ENCODE measurements around the gene GSTCD. TPM values are rescaled to one million over a fixed set of nuclear protein-coding genes. Genes with fewer than 3 reads are reported as not detected.

Gene GSTCD
- total RNA-seq, 2 experiments from 2014 or later, result 20.2 to 22.3 TPM

- no TSS peak for BruUV-seq (replicated peaks)
- Histone ChIP-seq H3K4me1 (ENCODE audit: insufficient read depth, low read length, poor library complexity, severe bottlenecking) (no peaks in the 10 kb centered on the region), H4K20me1 (ENCODE audit: insufficient read depth, low read length) (no peaks in the 10 kb centered on the region), H3K9me2 (ENCODE audit: insufficient read depth, low read length) (no peaks in the 10 kb centered on the region), H3K79me2 (ENCODE audit: insufficient read depth, low read depth, low read length) (no peaks in the 10 kb centered on the region), H3K9me3 (ENCODE audit: low read length) (no peaks in the 10 kb centered on the region), H3K36me3 (ENCODE audit: insufficient read depth, low read length) (no peaks in the 10 kb centered on the region), H3K4me3 (ENCODE audit: low read depth, low read length, poor library complexity, severe bottlenecking) (no peak overlapping the region), H3K4me2 (ENCODE audit: low read length) (no peak overlapping the region), H2AFZ (ENCODE audit: low read length) (no peak overlapping the region), H3K27ac (ENCODE audit: low read depth, low read length, poor library complexity, severe bottlenecking) (no peak overlapping the region)
- TF ChIP-seq, protein P1, sequence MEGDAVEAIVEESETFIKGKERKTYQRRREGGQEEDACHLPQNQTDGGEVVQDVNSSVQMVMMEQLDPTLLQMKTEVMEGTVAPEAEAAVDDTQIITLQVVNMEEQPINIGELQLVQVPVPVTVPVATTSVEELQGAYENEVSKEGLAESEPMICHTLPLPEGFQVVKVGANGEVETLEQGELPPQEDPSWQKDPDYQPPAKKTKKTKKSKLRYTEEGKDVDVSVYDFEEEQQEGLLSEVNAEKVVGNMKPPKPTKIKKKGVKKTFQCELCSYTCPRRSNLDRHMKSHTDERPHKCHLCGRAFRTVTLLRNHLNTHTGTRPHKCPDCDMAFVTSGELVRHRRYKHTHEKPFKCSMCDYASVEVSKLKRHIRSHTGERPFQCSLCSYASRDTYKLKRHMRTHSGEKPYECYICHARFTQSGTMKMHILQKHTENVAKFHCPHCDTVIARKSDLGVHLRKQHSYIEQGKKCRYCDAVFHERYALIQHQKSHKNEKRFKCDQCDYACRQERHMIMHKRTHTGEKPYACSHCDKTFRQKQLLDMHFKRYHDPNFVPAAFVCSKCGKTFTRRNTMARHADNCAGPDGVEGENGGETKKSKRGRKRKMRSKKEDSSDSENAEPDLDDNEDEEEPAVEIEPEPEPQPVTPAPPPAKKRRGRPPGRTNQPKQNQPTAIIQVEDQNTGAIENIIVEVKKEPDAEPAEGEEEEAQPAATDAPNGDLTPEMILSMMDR (conservative IDR thresholded peaks at IDR 0.05; ENCODE audit: low read length), result no peak
- no peak for TF ChIP-seq EZH2phosphoT487 (IDR thresholded peaks at IDR 0.05; ENCODE audit: borderline replicate concordance, low read depth, low read length)
- POLR2A ChIA-PET, result no interaction called here
- no peak for DNase-seq (ENCODE audit: low spot score)
- intact Hi-C loops (cut with micrococcal nuclease; ENCODE audit: unreplicated experiment), result no loop called here
- CTCF ChIA-PET (ENCODE audit: unreplicated experiment), result no interaction called here
These were observed 100.1 kb downstream of the GSTCD start for GRCh38 chr4:105808750-105809041.

DNA sequence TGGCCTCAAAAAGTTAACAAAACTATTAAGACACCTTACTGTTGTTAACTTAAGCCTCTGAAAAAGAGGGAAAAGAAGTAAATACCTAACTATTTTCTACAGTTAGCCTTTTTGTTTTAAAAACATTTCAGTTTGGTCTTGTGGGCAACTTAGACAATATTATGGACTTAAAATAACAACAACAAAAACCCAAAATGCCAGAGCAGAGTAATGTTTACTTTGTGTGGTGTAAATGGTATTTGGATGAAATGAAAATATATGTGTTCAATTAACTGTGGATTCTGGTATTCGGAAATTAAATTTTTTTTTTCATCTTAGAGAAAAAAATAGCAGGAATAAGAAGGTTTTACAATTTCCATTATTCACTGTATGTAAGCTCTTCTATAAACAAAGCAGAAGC lies 107.1 kb downstream of the GSTCD start:
- CTCF ChIA-PET (ENCODE audit: unreplicated experiment), result no interaction called here
- POLR2A ChIA-PET, result interaction anchor here (0.6 kb wide), 1 partner anchor 28 kb away, joined by 3 read pairs; no protein-coding TSS in a partner anchor
- intact Hi-C loops (cut with micrococcal nuclease; ENCODE audit: unreplicated experiment), result no loop called here

DNA sequence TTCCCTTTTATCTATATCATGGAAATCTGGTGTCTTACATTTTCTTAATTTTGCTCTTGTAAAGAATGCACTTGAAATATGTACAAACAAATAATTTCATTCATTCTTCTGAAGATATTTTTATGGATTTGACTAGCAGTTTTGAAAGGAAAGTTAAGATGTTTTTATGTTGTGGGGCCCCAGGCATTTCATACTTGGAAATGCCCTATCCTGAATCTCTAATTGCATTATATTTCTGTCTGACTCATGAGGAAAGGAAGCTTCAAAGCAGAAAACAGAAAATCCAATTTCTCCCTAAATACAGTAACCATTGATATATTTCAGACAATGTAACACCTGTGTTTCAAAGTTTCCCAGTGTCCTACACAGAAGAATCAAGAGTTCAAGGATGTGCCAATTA lies 113.5 kb downstream of the GSTCD start:
- Histone ChIP-seq H3K4me2 (ENCODE audit: low read length) (no peak overlapping the region), H3K9me3 (ENCODE audit: low read length) (no peaks in the 10 kb centered on the region), H3K79me2 (ENCODE audit: insufficient read depth, low read depth, low read length) (no peaks in the 10 kb centered on the region), H4K20me1 (ENCODE audit: insufficient read depth, low read length) (no peaks in the 10 kb centered on the region; the same call in 1 of the 2 replicates), H2AFZ (ENCODE audit: low read length) (no peak overlapping the region), H3K4me3 (ENCODE audit: low read depth, low read length, poor library complexity, severe bottlenecking) (no peak overlapping the region), H3K27ac (ENCODE audit: low read depth, low read length, poor library complexity, severe bottlenecking) (no peak overlapping the region), H3K36me3 (ENCODE audit: insufficient read depth, low read length) (peaks cover 5% of the 10 kb centered on the region; the same call in 1 of the 2 replicates), H3K4me1 (ENCODE audit: insufficient read depth, low read length, poor library complexity, severe bottlenecking) (no peaks in the 10 kb centered on the region), H3K9me2 (ENCODE audit: insufficient read depth, low read length) (no peaks in the 10 kb centered on the region)
- BruUV-seq (replicated peaks), result no TSS peak
- ChIA-PET POLR2A (interaction anchor here (0.9 kb wide), 1 partner anchor 55 kb away, joined by 4 read pairs; no protein-coding TSS in a partner anchor), CTCF (ENCODE audit: unreplicated experiment) (no interaction called here)
- TF ChIP-seq, protein P1 (conservative IDR thresholded peaks at IDR 0.05; ENCODE audit: low read length), result no peak
- no peak for TF ChIP-seq EZH2phosphoT487 (IDR thresholded peaks at IDR 0.05; ENCODE audit: borderline replicate concordance, low read depth, low read length)
- intact Hi-C loops (cut with micrococcal nuclease; ENCODE audit: unreplicated experiment), result no loop called here
- no peak for DNase-seq (ENCODE audit: low spot score)

More for the DNA sequence above, 107.1 kb downstream of the GSTCD start:
- Histone ChIP-seq H3K4me2 (ENCODE audit: low read length) (no peak overlapping the region), H3K9me3 (ENCODE audit: low read length) (no peaks in the 10 kb centered on the region), H3K9me2 (ENCODE audit: insufficient read depth, low read length) (no peaks in the 10 kb centered on the region), H4K20me1 (ENCODE audit: insufficient read depth, low read length) (no peaks in the 10 kb centered on the region; the same call in 1 of the 2 replicates), H3K4me3 (ENCODE audit: low read depth, low read length, poor library complexity, severe bottlenecking) (no peak overlapping the region), H3K27ac (ENCODE audit: low read depth, low read length, poor library complexity, severe bottlenecking) (no peak overlapping the region), H2AFZ (ENCODE audit: low read length) (no peak overlapping the region), H3K36me3 (ENCODE audit: insufficient read depth, low read length) (no peaks in the 10 kb centered on the region), H3K4me1 (ENCODE audit: insufficient read depth, low read length, poor library complexity, severe bottlenecking) (no peaks in the 10 kb centered on the region), H3K79me2 (ENCODE audit: insufficient read depth, low read depth, low read length) (no peaks in the 10 kb centered on the region)
- DNase-seq (ENCODE audit: low spot score), result no peak
- TF ChIP-seq EZH2phosphoT487 (IDR thresholded peaks at IDR 0.05; ENCODE audit: borderline replicate concordance, low read depth, low read length), result no peak
- TF ChIP-seq, protein P1 (conservative IDR thresholded peaks at IDR 0.05; ENCODE audit: low read length), result no peak
- BruUV-seq (replicated peaks), result no TSS peak

Measured in OCI-LY7 (cell line).